RWPE2 (cell line): ENCODE data around the gene CFD.
"Not testable (repeated sequence)": the region's sequence is repeated elsewhere in the genome, so short reads cannot be mapped to it uniquely, and the experiment has no call there.

Experiments used
- ATAC-seq: fragments of 200-7000 bp; cut with Tn5 transposase; 3 replicates; pipeline ENCODE4 v1.9.1; 2021; ENCODE audit warnings: low read depth
- DNase-seq: peaks from one replicate; pipeline ENCODE4 v3.0.0-alpha.2; 2020; ENCODE audit warnings: low spot score
- H3K27ac ChIP-seq: fragments of 450-650 bp; 2 replicates; pipeline ENCODE4 v1.5.1; 2017; ENCODE audit warnings: mild to moderate bottlenecking; ENCODE audit not compliant: poor library complexity, severe bottlenecking
- H3K27me3 ChIP-seq: fragments of 250-450 bp; sonication (Bioruptor Pico); 2 replicates; pipeline ENCODE4 v1.5.1; 2021; ENCODE audit warnings: mild to moderate bottlenecking, moderate library complexity; ENCODE audit not compliant: insufficient read depth, poor library complexity, severe bottlenecking
- H3K36me3 ChIP-seq: fragments of 250-450 bp; sonication (Bioruptor Pico); 2 replicates; pipeline ENCODE4 v1.5.1; 2020; ENCODE audit warnings: low read depth, mild to moderate bottlenecking, moderate library complexity
- H3K4me1 ChIP-seq: fragments of 250-450 bp; sonication (Bioruptor Pico); 2 replicates; pipeline ENCODE4 v1.5.1; 2021; ENCODE audit warnings: mild to moderate bottlenecking, moderate library complexity; ENCODE audit not compliant: insufficient read depth, poor library complexity, severe bottlenecking
- H3K4me3 ChIP-seq: fragments of 250-450 bp; sonication (Bioruptor Pico); 2 replicates; pipeline ENCODE4 v1.5.1; 2021; ENCODE audit warnings: mild to moderate bottlenecking, moderate library complexity; ENCODE audit not compliant: severe bottlenecking
- H3K9me3 ChIP-seq: fragments of 250-450 bp; sonication (Bioruptor Pico); 2 replicates; pipeline ENCODE4 v1.5.1; 2021; ENCODE audit warnings: mild to moderate bottlenecking, moderate library complexity; ENCODE audit not compliant: severe bottlenecking
- TF ChIP-seq, protein P1 (sequence below): fragments of 450-650 bp; IDR thresholded peaks from one replicate; pipeline ENCODE4 v1.5.1; 2017; ENCODE audit warnings: mild to moderate bottlenecking, moderate library complexity; ENCODE audit not compliant: poor library complexity, severe bottlenecking

The CFD gene

GRCh38 chr19:835210-835810, 24.2 kb upstream of the CFD start:
- Histone ChIP-seq H3K27me3 (peaks cover 5% of the 10 kb centered on the region), H3K4me1 (no peaks in the 10 kb centered on the region), H3K9me3 (no peaks in the 10 kb centered on the region), H3K36me3 (no peaks in the 10 kb centered on the region), H3K27ac (no peak overlapping the region), H3K4me3 (no peak overlapping the region)
- DNase-seq (peak; percentile 61), ATAC-seq (no peak)
- TF ChIP-seq, protein P1, sequence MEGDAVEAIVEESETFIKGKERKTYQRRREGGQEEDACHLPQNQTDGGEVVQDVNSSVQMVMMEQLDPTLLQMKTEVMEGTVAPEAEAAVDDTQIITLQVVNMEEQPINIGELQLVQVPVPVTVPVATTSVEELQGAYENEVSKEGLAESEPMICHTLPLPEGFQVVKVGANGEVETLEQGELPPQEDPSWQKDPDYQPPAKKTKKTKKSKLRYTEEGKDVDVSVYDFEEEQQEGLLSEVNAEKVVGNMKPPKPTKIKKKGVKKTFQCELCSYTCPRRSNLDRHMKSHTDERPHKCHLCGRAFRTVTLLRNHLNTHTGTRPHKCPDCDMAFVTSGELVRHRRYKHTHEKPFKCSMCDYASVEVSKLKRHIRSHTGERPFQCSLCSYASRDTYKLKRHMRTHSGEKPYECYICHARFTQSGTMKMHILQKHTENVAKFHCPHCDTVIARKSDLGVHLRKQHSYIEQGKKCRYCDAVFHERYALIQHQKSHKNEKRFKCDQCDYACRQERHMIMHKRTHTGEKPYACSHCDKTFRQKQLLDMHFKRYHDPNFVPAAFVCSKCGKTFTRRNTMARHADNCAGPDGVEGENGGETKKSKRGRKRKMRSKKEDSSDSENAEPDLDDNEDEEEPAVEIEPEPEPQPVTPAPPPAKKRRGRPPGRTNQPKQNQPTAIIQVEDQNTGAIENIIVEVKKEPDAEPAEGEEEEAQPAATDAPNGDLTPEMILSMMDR = no peak

DNA sequence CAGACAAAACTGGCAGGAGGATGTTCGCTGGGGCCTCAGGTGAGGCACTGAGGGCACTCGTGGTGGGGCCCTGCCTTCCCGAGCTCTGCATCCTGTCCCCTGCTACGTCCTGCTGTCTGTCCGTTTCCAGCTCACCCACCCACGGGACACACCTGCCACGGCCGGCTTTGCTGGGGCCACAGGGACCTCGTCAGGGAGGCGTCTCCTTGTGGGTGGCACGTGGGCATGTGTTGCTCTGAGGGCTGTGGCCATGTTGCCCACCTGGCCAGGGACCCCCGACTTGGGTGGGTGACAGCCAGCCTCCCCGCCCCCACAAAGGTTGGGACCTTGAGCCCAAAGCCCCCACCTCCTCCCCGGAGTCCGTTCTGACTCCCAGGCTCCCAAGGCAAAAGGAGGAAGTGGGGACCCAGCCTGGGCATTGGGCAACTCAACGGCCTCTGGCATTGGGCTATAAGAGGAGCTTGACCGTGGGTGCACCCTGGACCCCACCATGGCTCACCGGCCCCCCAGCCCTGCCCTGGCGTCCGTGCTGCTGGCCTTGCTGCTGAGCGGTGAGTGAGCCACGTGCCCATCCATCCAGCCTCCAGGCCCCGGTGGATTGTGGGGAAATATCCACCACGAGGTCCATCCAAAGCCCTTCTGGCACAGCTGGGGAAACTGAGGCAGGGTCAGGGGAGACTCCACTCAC, 18.8 kb upstream of the CFD start, which contains the start of gene PRTN3:
PRTN3 (plus strand) TSS at position 481 of the 688 bp plus-strand sequence; CDS start at position 491, 10 bp downstream.
- Histone ChIP-seq H3K36me3 (no peaks in the 10 kb centered on the region), H3K4me3 (no peak within 1 kb of the TSS), H3K27me3 (peaks cover 30% of the 10 kb centered on the region), H3K4me1 (no peaks in the 10 kb centered on the region), H3K27ac (no peak within 1 kb of the TSS), H3K9me3 (no peaks in the 10 kb centered on the region)
- TF ChIP-seq, protein P1 = no peak
- DNase-seq (no peak), ATAC-seq (no peak)

DNA sequence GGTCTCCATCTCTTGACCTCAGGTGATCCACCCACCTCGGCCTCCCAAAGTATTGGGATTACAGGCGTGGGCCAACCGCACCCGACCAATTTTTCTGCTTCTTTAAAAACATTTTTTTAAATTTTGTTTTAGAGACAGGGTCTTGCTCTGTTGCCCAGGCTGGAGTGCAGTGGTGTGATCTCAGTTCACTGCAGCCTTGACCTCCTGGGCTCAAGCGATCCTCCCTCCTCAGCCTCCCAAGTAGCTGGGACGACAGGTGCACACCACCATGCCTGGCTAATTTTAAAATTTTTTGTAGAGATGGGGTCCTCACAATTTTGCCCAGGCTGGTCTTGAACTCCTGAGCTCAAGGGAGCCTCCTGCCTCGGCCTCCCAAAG, 16.7 kb upstream of the CFD start:
- H3K4me3 ChIP-seq, ATAC-seq, H3K36me3 ChIP-seq, H3K27ac ChIP-seq, H3K9me3 ChIP-seq, DNase-seq, H3K4me1 ChIP-seq: not testable (repeated sequence)
- H3K27me3 ChIP-seq = peaks cover 37% of the 10 kb centered on the region

- no peaks in the 10 kb centered on the region for H3K36me3 ChIP-seq
- H3K4me3 ChIP-seq = no peak overlapping the region
- no peaks in the 10 kb centered on the region for H3K4me1 ChIP-seq
- no peaks in the 10 kb centered on the region for H3K9me3 ChIP-seq
- DNase-seq (no peak), ATAC-seq (peak; percentile 62; the same call in 2 of the 3 replicates)
- H3K27me3 ChIP-seq = peaks cover 39% of the 10 kb centered on the region
- H3K27ac ChIP-seq = no peak overlapping the region
- TF ChIP-seq, protein P1 = no peak
These were observed 16.2 kb upstream of the CFD start for GRCh38 chr19:843180-843835.

DNA sequence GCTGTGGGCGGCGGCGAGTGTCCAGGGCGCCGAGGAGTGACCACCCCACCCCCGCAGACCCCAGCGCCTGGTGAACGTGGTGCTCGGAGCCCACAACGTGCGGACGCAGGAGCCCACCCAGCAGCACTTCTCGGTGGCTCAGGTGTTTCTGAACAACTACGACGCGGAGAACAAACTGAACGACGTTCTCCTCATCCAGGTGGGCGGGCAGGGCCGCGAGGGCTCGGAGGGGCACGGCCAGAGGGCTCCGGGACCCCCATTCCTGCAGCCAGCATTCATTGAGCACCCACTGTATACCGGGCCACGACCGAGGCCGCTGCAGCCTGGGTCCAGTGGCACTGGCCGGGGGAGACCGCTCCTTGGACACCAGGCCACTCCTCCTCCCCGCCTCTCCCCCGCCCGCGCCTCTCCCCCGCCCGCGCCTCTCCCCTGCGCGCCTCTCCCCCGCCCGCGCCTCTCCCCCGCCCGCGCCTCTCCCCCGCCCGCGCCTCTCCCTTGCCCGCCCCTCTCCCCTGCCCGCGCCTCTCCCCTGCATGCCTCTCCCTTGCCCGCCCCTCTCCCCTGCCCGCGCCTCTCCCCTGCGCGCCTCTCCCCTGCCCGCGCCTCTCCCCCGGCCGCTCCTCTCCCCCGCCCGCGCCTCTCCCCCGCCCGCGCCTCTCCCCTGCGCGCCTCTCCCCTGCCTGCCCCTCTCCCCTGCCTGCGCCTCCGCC, 15.5 kb upstream of the CFD start:
- Histone ChIP-seq H3K36me3 (no peaks in the 10 kb centered on the region), H3K27ac (no peak overlapping the region), H3K27me3 (peaks cover 39% of the 10 kb centered on the region), H3K4me1 (no peaks in the 10 kb centered on the region), H3K4me3 (no peak overlapping the region), H3K9me3 (no peaks in the 10 kb centered on the region)
- DNase-seq (no peak), ATAC-seq (no peak)
- TF ChIP-seq, protein P1 = no peak
